IPS-NIHi7 (cell line): ENCODE data around the gene ADAMTS9.

Source experiments
- DNase-seq: peaks from one replicate; pipeline ENCODE4 v3.0.0; 2012; ENCODE audit warnings: mixed read lengths; ENCODE audit errors: extremely low spot score

The ADAMTS9 gene

DNA sequence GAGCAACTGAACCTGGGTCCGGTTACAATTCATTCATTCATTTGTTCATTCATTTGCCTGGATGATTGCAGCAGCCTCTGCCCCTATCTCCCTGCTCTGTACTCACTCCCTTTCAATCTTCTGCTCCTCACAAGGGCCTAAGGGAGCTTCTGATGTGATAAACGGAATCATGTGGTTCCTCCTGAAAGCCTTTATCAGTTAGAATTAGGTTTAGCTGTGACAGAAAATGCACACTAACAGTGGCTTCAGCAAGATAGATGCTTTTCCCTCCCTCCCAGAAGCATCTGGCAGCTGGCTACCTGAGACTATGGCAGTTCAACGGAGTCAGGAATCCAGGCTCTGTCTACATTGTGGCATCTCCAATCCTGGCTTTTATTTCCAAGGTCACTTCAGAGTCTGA, 196.0 kb downstream of the ADAMTS9 start:
- no peak for DNase-seq

DNA sequence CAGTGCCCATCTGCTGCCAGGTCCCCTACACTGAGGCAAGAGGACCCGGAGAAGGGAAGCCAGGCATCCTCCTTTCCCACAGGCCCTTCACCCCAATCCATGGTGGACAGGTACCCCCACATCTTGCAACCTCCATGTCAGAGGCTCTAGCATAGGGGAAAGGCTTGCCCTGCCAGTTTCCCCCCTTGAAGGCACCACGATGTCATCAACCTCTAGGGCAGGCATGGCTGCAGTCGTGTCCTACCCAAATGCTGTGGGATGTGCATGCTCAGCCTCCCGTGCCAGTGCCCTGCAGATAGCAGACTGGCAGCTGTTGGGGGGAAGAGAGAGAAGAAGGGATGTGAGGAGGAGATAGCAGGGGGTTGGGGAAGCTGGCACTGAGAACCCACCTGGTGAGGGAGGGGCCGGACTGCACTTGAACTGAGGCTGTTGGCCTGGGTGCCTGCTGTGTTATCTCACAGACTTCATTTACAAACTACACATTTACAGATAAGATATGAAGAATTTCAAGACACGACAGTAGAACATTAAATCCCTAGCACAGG, 197.5 kb downstream of the ADAMTS9 start:
- no peak for DNase-seq

DNA sequence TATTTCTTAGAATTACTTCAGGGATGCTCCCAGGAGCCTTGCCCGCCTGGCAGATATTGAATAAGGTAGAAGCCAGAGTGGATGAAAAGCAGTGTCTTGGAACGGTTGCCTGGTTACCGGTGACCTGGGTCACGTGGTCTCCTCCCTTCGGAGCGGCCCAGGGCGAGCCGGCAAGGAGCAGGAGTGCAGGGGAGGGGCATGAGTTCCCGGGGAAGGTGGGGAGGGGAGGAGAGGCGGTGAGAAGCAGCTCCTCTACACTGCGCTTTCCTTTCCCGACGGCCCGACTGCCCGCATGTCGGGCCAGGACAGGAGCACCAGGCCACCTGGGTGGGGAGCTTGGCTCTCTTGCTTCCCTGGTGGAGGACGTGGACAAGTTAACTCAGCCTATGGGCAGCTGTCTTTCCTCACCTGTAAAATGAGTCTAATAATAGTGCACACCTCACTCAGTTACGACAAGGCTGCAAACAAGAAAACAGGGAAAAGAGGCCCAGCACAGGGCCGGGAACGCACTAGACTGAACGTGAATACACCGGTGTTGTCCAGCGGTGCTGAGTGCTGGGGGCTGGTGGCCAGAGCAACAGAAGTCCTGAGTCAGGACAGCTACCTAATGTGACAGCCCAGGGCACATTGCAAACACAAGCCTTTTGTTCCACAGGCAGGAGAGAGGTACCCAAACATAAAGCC, 198.3 kb downstream of the ADAMTS9 start:
- peak; percentile 94 for DNase-seq

DNA sequence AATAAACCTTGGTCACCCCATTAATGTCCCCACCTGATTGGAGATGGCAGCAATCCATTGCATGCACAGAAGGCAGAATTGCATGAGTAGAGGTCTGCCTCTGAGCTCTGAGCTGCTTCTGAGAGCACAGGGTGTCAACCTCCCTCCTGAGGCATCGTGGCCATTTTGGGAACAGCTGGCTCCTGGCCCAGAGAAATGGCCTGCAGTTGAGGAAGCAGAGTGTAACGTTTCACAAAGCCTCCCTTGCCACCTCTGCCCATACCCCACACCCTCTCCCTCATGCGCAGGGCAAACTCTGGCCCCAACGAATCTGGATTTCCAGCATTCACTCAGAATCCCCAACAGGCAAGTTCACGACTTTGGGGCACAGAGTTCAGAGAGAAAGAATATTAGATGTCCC, 198.9 kb downstream of the ADAMTS9 start:
- no peak for DNase-seq

DNA sequence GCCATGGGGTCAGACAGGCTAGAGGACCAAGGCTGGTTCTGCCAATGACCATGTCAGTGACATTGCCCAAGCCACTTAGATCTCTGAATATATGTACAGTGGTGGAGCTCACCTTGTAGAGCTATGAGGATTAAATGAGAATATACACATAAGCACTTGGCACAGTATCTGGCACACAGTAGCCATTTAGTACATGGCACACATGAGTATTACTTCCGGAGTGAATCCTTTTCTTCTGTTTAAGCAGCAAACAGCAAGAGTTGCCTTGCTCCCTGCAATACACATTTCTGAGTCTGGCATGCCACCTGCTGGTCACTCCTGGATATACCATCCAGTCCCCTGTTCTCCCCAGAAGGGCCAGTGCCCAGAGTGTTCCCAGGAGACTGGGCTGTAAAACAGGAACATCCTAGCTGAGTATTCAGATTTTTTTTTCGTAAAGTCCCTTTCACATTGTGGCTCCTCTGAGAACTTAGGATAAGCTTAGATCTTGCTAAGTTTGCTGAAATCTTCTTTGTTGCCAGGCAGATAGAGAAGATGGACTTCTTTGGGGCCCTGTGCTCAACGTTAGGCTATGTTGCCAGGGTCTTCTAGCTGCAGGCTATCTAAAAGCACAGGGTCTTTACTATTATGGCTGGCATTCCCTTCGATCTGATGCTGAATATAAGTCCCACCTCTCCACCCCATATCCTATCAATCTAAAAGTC, 203.4 kb downstream of the ADAMTS9 start:
- DNase-seq, result peak; percentile 81

DNA sequence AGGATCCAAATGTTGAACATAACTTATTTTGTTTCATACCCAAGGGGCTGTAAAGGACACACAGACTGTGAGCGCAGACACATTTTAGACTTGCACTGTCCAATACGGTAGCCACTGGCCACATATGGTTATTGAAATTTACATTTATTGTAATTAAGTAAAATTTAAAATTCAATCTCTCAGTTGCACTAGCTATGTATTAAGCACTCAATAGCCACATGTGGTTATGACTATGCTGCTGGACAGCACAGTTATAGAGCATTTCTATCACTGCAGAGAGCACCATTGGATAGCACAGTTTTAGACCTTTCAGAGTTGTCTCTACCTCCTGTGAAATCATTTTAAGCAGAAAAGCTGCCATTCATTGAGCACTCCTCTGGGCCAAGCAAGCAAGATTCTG, 204.3 kb downstream of the ADAMTS9 start:
- DNase-seq, result no peak

DNA sequence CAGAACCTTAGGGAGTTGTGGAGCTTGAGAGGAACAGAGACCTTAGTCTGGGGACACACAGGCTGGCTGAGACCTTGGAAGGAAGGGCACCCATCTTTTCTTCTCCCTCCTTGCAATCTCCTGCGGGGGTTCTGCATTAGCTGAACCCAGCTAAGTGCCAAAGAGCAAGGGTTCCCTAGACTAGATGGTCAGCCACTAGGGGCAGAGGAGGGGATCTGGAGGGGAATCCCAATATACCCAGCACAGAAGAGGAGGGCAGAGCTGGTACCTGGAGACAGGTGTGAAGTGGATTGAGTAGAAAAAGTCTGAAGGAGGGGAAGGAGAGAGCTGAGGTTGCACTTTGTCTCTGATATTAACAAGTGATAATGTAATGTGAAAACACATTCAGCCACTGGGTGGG, 212.8 kb downstream of the ADAMTS9 start:
- DNase-seq, result no peak

DNA sequence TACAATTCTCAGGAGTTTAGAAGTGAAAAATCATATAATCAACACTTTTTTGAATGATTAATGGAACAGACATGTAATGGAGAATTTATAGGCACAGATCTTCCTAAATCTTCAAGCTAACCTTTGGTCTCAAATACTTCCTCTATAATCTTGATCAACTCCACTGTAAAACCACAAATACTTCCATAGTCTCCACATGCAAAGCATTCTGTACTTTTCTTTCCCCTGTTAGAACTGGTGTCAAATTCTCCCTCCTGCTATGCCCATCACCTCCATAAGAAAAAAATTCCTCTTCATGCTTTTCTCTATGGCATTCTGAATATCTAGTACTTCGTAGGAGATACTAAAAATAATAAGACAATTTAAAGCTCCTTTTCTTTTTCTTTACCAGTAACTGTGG, 214.3 kb downstream of the ADAMTS9 start:
- no peak for DNase-seq

DNA sequence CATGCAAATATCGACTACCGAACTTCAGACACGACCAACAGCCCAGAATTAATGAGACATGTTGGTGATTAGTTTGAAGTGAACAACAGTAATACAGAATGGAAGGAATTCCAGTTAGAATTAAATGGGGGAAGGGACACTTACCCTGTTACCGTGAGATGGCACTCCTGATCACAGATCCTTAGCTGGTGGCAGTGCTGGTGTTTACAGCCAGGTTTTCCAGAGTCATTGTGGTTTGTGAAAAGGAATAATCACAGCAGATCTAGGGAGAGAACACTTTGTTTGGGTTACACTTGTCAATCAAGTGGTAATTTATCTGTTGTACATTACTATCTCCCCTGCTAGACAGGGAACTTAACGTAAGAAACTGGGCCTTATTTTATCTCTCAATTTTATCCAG, 217.4 kb downstream of the ADAMTS9 start:
- DNase-seq, result no peak

DNA sequence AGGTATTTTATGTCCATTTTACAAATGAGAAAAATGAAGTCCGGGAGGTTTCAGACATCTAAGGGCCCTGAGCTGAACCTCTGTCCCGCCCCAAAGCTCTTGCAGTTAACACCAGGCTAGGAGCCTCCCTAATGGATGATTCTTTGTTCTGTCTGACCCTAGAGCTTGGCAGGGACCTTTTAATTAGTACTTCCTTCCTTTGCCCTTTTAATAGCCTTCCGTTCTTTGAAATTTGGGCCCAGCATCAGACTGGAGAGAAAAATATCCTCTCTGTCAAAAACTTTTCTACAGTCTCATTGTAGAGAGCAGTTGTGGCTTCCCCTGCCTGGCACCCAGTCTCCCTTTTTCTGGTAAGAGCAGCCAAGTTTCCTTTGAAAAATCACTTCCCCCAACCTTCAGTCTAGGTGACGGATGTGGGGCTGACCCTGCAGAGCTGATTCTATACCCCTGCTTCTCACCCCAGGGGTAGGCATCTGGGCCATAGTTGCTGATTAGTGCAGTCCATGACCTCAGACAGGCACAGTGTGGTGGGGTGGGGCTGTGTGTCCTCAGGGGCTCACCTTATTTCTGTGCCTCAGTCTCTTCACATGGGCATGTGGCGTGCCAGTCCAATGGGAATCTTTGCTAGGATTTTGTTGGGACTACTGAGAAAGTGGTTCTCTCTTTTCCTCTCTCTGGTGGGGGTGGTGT, 220.4 kb downstream of the ADAMTS9 start:
- no peak for DNase-seq
